Stimulated activated CD4-positive, alpha-beta T cell treated with anti-CD3 and anti-CD28 coated beads, Interleukin-1b, Interleukin-23, amount 100 ng/mL, for 48 hours (primary cell): ENCODE results near the gene KNOP1.
"Not testable (repeated sequence)": the region's sequence is repeated elsewhere in the genome, so short reads cannot be mapped to it uniquely, and the experiment has no call there.

Experiments used
- DNase-seq: peaks from one replicate; pipeline ENCODE4 v3.0.0-alpha.2; 2020

Gene KNOP1

GRCh38 chr16:19680881-19681340 is 37.1 kb downstream of the KNOP1 start:
- DNase-seq, result no peak

- DNase-seq, result not testable (repeated sequence)
These were observed 38.7 kb downstream of the KNOP1 start for GRCh38 chr16:19679281-19679680.

GRCh38 chr16:19678804-19679203 is 39.2 kb downstream of the KNOP1 start:
- DNase-seq, result no peak

GRCh38 chr16:19677402-19677801 is 40.6 kb downstream of the KNOP1 start:
- no peak for DNase-seq

GRCh38 chr16:19674485-19674884 is 43.5 kb downstream of the KNOP1 start:
- no peak for DNase-seq

- DNase-seq, result no peak
These were observed 45.6 kb downstream of the KNOP1 start for GRCh38 chr16:19672378-19672777.

GRCh38 chr16:19666477-19666876 is 51.5 kb downstream of the KNOP1 start:
- no peak for DNase-seq

GRCh38 chr16:19665313-19665712 is 52.7 kb downstream of the KNOP1 start:
- DNase-seq, result not testable (repeated sequence)

GRCh38 chr16:19664166-19664565 is 53.9 kb downstream of the KNOP1 start:
- DNase-seq, result no peak

GRCh38 chr16:19662351-19662750 is 55.7 kb downstream of the KNOP1 start:
- no peak for DNase-seq

GRCh38 chr16:19660432-19660831 is 57.6 kb downstream of the KNOP1 start:
- DNase-seq, result no peak

GRCh38 chr16:19659554-19659953 is 58.5 kb downstream of the KNOP1 start:
- DNase-seq, result no peak

- no peak for DNase-seq
These were observed 60.2 kb downstream of the KNOP1 start for GRCh38 chr16:19657831-19658230.

GRCh38 chr16:19655242-19655777 is 62.7 kb downstream of the KNOP1 start:
- DNase-seq, result no peak

- DNase-seq, result no peak
These were observed 63.9 kb downstream of the KNOP1 start for GRCh38 chr16:19654147-19654546.
